Endothelial cell of umbilical vein (primary cell): Measurements from ENCODE around the gene TSPAN33. TPM values are rescaled to one million over a fixed set of nuclear protein-coding genes. Genes with fewer than 3 reads are reported as not detected.

Experiments used
- BruUV-seq: library from RNA; stranded (reverse); fragments of 400-500 nt; replicated peaks from 2 replicates; lab custom pipeline; 2021; lab: Mats Ljungman, UMichigan
- CTCF ChIA-PET: fragments of 300-600, 350-600 bp; sonication (Branson Sonifier 250); formaldehyde crosslinking; loops from one replicate; lab custom pipeline; 2021; ENCODE audit warnings: antibody characterized with exemption, inconsistent platforms; lab: Charles Lee
- POLR2A ChIA-PET: fragments of 300-600, 350-600 bp; sonication (Branson Sonifier 250); formaldehyde crosslinking; loops from one replicate; lab custom pipeline; 2021; ENCODE audit warnings: antibody characterized with exemption, inconsistent platforms; lab: Charles Lee
- DNase-seq: peaks from one replicate; pipeline ENCODE4 v3.0.0-alpha.2; 2011; ENCODE audit warnings: low read depth, low spot score
- FAIRE-seq: peaks from 2 replicates; lab custom pipeline; 2011; peaks lifted over from hg19 to GRCh38; lab: Jason Lieb, UNC
- H2AFZ ChIP-seq: 2 replicates; pipeline ENCODE4 v1.6.0; 2012; ENCODE audit warnings: low read depth, low read length, control low read depth, inconsistent platforms
- H3K27ac ChIP-seq: 2 replicates; pipeline ENCODE4 v1.5.1; 2011; ENCODE audit warnings: low read depth, mild to moderate bottlenecking, control low read depth, low read length, moderate library complexity; ENCODE audit not compliant: insufficient read depth
- H3K27me3 ChIP-seq, 2 experiments: 2 replicates each; pipeline versions ENCODE4 v1.6.0 to v1.6.1; 2011; ENCODE audit warnings: low read length in 2 of 2, mixed read lengths in 1 of 2; ENCODE audit not compliant: control insufficient read depth in 2 of 2, insufficient read depth in 2 of 2
- H3K36me3 ChIP-seq, 2 experiments: 2 replicates in 1 of 2; 3 replicates in 1 of 2; pipeline ENCODE4 v1.5.1; 2011; ENCODE audit warnings: low read length in 2 of 2, mild to moderate bottlenecking in 1 of 2, moderate library complexity in 1 of 2; ENCODE audit not compliant: control insufficient read depth in 2 of 2, insufficient read depth in 2 of 2; ENCODE audit errors: extremely low read depth in 1 of 2
- H3K4me1 ChIP-seq: 3 replicates; pipeline ENCODE4 v1.5.1; 2011; ENCODE audit warnings: mild to moderate bottlenecking, low read length; ENCODE audit not compliant: control insufficient read depth, insufficient read depth; ENCODE audit errors: extremely low read depth
- H3K4me2 ChIP-seq: 2 replicates; pipeline ENCODE4 v1.6.1; 2011; ENCODE audit warnings: low read length, control low read depth, mixed read lengths; ENCODE audit not compliant: insufficient read depth
- H3K4me3 ChIP-seq, 3 experiments: fragments of 200-600 bp in 1 of 3; sonication (generic), shearing (Covaris generic) in 1 of 3; replicated peaks in 1 of 3; 2 replicates each; pipeline ENCODE4 v1.5.1; 2011 to 2016; ENCODE audit warnings: control low read depth in 3 of 3, low read length in 3 of 3, mild to moderate bottlenecking in 2 of 3, inconsistent platforms in 1 of 3, low read depth in 1 of 3, moderate library complexity in 1 of 3; ENCODE audit not compliant: insufficient read depth in 1 of 3
- H3K79me2 ChIP-seq: 2 replicates; pipeline ENCODE4 v1.6.0; 2012; ENCODE audit warnings: low read length, inconsistent platforms; ENCODE audit not compliant: control insufficient read depth, insufficient read depth
- H3K9ac ChIP-seq: replicated peaks from 2 replicates; pipeline ENCODE3; 2011; ENCODE audit warnings: low read length, control low read depth; ENCODE audit not compliant: insufficient read depth; ENCODE audit errors: extremely low read depth
- H3K9me1 ChIP-seq: replicated peaks from 3 replicates; pipeline ENCODE4 v1.6.0; 2011; ENCODE audit warnings: mild to moderate bottlenecking, low read length; ENCODE audit not compliant: control insufficient read depth, insufficient read depth; ENCODE audit errors: extremely low read depth
- H3K9me3 ChIP-seq: replicated peaks from 2 replicates; pipeline ENCODE4 v1.5.1; 2012; ENCODE audit warnings: low read length, inconsistent platforms; ENCODE audit not compliant: control insufficient read depth, insufficient read depth
- H4K20me1 ChIP-seq: replicated peaks from 2 replicates; pipeline ENCODE3; 2011; ENCODE audit warnings: mild to moderate bottlenecking, low read length; ENCODE audit not compliant: control insufficient read depth, insufficient read depth; ENCODE audit errors: extremely low read depth
- EZH2 ChIP-seq: IDR thresholded peaks from 2 replicates; pipeline ENCODE4 v1.6.1; 2012; ENCODE audit warnings: borderline replicate concordance, low read depth, mild to moderate bottlenecking, moderate library complexity, low read length, inconsistent platforms; ENCODE audit not compliant: severe bottlenecking
- FOS ChIP-seq: IDR thresholded peaks from 2 replicates; pipeline ENCODE4 v1.6.1; 2011; ENCODE audit warnings: mild to moderate bottlenecking, low read length, moderate library complexity, borderline replicate concordance; ENCODE audit not compliant: insufficient read depth
- GATA2 ChIP-seq: IDR thresholded peaks from 2 replicates; pipeline ENCODE4 v1.7.0; 2011; ENCODE audit warnings: low read depth, mild to moderate bottlenecking, moderate library complexity, mixed read lengths, low read length; ENCODE audit not compliant: insufficient read length, insufficient read depth
- JUN ChIP-seq: IDR thresholded peaks from 2 replicates; pipeline ENCODE4 v1.6.1; 2011; ENCODE audit warnings: borderline replicate concordance, low read depth; ENCODE audit not compliant: insufficient read length, insufficient read depth
- MYC ChIP-seq: IDR thresholded peaks from one replicate; pipeline ENCODE4 v1.6.1; 2011; ENCODE audit warnings: mild to moderate bottlenecking, low read depth, low read length
- POLR2A ChIP-seq: IDR thresholded peaks from 2 replicates; pipeline ENCODE4 v1.6.1; 2012; ENCODE audit warnings: low read depth, mild to moderate bottlenecking, control low read depth, low read length
- POLR2AphosphoS5 ChIP-seq: IDR thresholded peaks from 2 replicates; pipeline ENCODE4 v1.6.1; 2012; ENCODE audit warnings: low read depth, mild to moderate bottlenecking, control low read depth, low read length, moderate library complexity; ENCODE audit not compliant: insufficient read depth
- dilution Hi-C: fragments of 300-500 bp; cut with MboI; formaldehyde crosslinking; loops from one replicate; pipeline ENCODE4 v1.15.0; 2019; ENCODE audit warnings: low sequenced_read_pairs; ENCODE audit not compliant: extremely low pct_ligation_motif_present
- intact Hi-C: fragments of 100-400 bp; cut with micrococcal nuclease; formaldehyde crosslinking; loops from one replicate; pipeline ENCODE4 v1.10.0; 2022
- polyA plus RNA-seq, 4 experiments: library from polyadenylated mRNA; depleted of rRNA in 3 of 4; stranded (reverse) in 3 of 4; unstranded in 1 of 4; fragments of >200 nt; gene quantifications; 2 replicates each; pipeline versions ENCODE4 v1.2.1 to v1.2.3, GENCODE V29; 2011 to 2012; ENCODE audit warnings: missing spikeins in 1 of 4
- total RNA-seq: library from RNA; stranded (reverse); gene quantifications from 2 replicates; pipeline ENCODE4 v1.2.3, GENCODE V29; 2021
- TF ChIP-seq, protein P1 (sequence below): IDR thresholded peaks from 2 replicates; pipeline ENCODE4 v1.6.1; 2011; ENCODE audit not compliant: insufficient read depth, insufficient read length
- TF ChIP-seq, protein P2 (sequence below), 2 donors: IDR thresholded peaks; 1 replicate in 1 of 2; 2 replicates in 1 of 2; pipeline ENCODE4 v1.5.1; 2011; ENCODE audit warnings: low read length in 2 of 2, mild to moderate bottlenecking in 2 of 2, moderate library complexity in 2 of 2, control low read depth in 1 of 2, inconsistent platforms in 1 of 2, low read depth in 1 of 2; ENCODE audit not compliant: insufficient read depth in 1 of 2; ENCODE audit errors: extremely low read depth in 1 of 2

Gene TSPAN33
- total and polyA plus RNA-seq, 2 donors (not counting 3 experiments of a cell fraction or from before 2014, with no cell fraction given), result 0.21 TPM; not detected in 1

DNA sequence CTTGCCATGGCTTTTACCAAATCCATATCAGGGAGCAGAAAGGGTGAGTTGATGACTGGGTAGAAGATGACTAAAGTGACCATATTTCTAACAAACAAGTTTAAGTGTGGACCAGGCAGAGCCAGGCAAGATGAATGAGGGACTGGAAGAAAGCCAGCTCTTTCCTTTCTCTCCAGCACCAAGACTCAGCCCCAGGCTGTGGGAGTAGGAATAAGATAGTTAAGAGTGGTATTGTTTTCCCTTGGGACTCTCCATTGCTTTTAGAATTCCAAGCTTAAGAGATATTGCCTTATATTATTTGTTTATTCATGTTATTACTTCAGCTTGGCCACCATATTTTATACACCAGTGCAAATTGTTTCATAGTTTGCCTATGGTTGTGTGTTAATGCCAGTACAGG is 28.8 kb upstream of the TSPAN33 start:
- FAIRE-seq (no peak), DNase-seq (no peak)
- dilution Hi-C loops (no loop called here), intact Hi-C loops (no loop called here)
- Histone ChIP-seq H3K4me1 (no peaks in the 10 kb centered on the region), H3K79me2 (no peaks in the 10 kb centered on the region), H3K4me2 (no peak overlapping the region), H3K27me3 (peaks cover 2 to 13% of the 10 kb centered on the region in 2 experiments), H2AFZ (no peak overlapping the region), H3K4me3 (no peak overlapping the region), H3K9ac (no peak overlapping the region), H3K27ac (no peak overlapping the region), H3K36me3 (no peaks in the 10 kb centered on the region), H4K20me1 (no peaks in the 10 kb centered on the region), H3K9me1 (no peaks in the 10 kb centered on the region), H3K9me3 (no peaks in the 10 kb centered on the region)
- BruUV-seq, result no TSS peak
- POLR2A ChIA-PET, result no interaction called here
- CTCF ChIA-PET, result interaction anchor here (0.7 to 1.3 kb wide), 3 partner anchors 14 to 62 kb away, joined by 3 to 5 read pairs (median 5); no protein-coding TSS in a partner anchor
- TF ChIP-seq GATA2 (no peak), MYC (no peak), POLR2AphosphoS5 (no peak), FOS (no peak), EZH2 (no peak), JUN (no peak), POLR2A (no peak)
- TF ChIP-seq, protein P1, sequence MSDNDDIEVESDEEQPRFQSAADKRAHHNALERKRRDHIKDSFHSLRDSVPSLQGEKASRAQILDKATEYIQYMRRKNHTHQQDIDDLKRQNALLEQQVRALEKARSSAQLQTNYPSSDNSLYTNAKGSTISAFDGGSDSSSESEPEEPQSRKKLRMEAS, result no peak
- TF ChIP-seq, protein P2, sequence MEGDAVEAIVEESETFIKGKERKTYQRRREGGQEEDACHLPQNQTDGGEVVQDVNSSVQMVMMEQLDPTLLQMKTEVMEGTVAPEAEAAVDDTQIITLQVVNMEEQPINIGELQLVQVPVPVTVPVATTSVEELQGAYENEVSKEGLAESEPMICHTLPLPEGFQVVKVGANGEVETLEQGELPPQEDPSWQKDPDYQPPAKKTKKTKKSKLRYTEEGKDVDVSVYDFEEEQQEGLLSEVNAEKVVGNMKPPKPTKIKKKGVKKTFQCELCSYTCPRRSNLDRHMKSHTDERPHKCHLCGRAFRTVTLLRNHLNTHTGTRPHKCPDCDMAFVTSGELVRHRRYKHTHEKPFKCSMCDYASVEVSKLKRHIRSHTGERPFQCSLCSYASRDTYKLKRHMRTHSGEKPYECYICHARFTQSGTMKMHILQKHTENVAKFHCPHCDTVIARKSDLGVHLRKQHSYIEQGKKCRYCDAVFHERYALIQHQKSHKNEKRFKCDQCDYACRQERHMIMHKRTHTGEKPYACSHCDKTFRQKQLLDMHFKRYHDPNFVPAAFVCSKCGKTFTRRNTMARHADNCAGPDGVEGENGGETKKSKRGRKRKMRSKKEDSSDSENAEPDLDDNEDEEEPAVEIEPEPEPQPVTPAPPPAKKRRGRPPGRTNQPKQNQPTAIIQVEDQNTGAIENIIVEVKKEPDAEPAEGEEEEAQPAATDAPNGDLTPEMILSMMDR (IDR thresholded peaks at IDR 0.05; ENCODE audit: extremely low read depth in 1 of 2, insufficient read depth in 1 of 2, low read depth in 1 of 2, low read length in 2 of 2), result no peak
